ENCODE data around the gene ZC3HAV1L.
"Not testable (repeated sequence)": the region's sequence is repeated elsewhere in the genome, so short reads cannot be mapped to it uniquely, and the experiment has no call there.

Gene ZC3HAV1L

DNA sequence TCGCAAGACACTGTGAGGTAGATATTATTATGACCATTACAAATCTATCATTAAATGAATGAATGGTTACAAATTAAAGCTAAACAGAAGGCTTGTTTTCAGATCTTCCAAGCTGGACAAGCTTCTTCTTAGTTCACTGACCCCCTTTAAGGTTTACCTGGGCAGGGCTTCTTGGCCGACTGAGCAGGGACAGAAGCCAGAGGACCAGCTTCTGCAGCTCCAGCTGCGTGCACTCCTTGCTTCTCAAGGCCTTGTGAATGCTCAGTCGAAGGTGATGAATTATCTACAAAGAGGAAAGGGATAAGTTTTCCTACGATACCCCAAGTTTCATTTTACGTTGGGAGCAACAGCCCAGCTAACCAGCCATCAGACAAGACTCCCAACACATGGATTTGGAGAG lies 9.3 kb downstream of the ZC3HAV1L start:
- TF ChIP-seq SNAI2 (CRISPR knock-in tag; IDR thresholded peaks at IDR 0.05) (no peak), RARB (CRISPR knock-in tag; IDR thresholded peaks at IDR 0.05) (no peak), POU6F1 (CRISPR knock-in tag; IDR thresholded peaks at IDR 0.05; ENCODE audit: borderline replicate concordance, low read depth) (no peak), ZNF70 (CRISPR knock-in tag; IDR thresholded peaks at IDR 0.05) (no peak), ZNF565 (CRISPR knock-in tag; conservative IDR thresholded peaks at IDR 0.05; ENCODE audit: low read depth) (no peak), ZC3H10 (CRISPR knock-in tag; IDR thresholded peaks at IDR 0.05) (no peak), CSDC2 (CRISPR knock-in tag; IDR thresholded peaks at IDR 0.05) (no peak), ESRRG (CRISPR knock-in tag; IDR thresholded peaks at IDR 0.05) (no peak), BACH2 (CRISPR knock-in tag; IDR thresholded peaks at IDR 0.05; ENCODE audit: borderline replicate concordance) (no peak), ZNF8 (CRISPR knock-in tag; IDR thresholded peaks at IDR 0.05) (no peak), ZFP3 (CRISPR knock-in tag; IDR thresholded peaks at IDR 0.05) (no peak)
- TF ChIP-seq, protein P1, sequence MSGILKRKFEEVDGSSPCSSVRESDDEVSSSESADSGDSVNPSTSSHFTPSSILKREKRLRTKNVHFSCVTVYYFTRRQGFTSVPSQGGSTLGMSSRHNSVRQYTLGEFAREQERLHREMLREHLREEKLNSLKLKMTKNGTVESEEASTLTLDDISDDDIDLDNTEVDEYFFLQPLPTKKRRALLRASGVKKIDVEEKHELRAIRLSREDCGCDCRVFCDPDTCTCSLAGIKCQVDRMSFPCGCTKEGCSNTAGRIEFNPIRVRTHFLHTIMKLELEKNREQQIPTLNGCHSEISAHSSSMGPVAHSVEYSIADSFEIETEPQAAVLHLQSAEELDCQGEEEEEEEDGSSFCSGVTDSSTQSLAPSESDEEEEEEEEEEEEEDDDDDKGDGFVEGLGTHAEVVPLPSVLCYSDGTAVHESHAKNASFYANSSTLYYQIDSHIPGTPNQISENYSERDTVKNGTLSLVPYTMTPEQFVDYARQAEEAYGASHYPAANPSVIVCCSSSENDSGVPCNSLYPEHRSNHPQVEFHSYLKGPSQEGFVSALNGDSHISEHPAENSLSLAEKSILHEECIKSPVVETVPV (CRISPR knock-in tag; IDR thresholded peaks at IDR 0.05): no peak
- ATAC-seq: no peak

- ATAC-seq: not testable (repeated sequence)
These were observed 10.0 kb downstream of the ZC3HAV1L start for GRCh38 chr7:139025861-139026260.

- ATAC-seq: peak; percentile 21; the same call in 2 of the 3 replicates
- TF ChIP-seq POU6F1 (CRISPR knock-in tag; IDR thresholded peaks at IDR 0.05; ENCODE audit: borderline replicate concordance, low read depth) (no peak), RARB (CRISPR knock-in tag; IDR thresholded peaks at IDR 0.05) (no peak), GLIS3 (CRISPR knock-in tag; IDR thresholded peaks at IDR 0.05) (no peak), ZC3H10 (CRISPR knock-in tag; IDR thresholded peaks at IDR 0.05) (no peak), ZNF565 (CRISPR knock-in tag; conservative IDR thresholded peaks at IDR 0.05; ENCODE audit: low read depth) (no peak), ZNF70 (CRISPR knock-in tag; IDR thresholded peaks at IDR 0.05) (no peak), OSR1 (CRISPR knock-in tag; IDR thresholded peaks at IDR 0.05) (no peak), ZFP30 (CRISPR knock-in tag; IDR thresholded peaks at IDR 0.05) (no peak), ARNTL (CRISPR knock-in tag; IDR thresholded peaks at IDR 0.05; ENCODE audit: borderline replicate concordance, low read depth) (no peak), ESRRG (CRISPR knock-in tag; IDR thresholded peaks at IDR 0.05) (no peak), TOX (CRISPR knock-in tag; IDR thresholded peaks at IDR 0.05; ENCODE audit: borderline replicate concordance) (no peak), BACH2 (CRISPR knock-in tag; IDR thresholded peaks at IDR 0.05; ENCODE audit: borderline replicate concordance) (no peak), PPARA (CRISPR knock-in tag; IDR thresholded peaks at IDR 0.05; ENCODE audit: borderline replicate concordance) (no peak), ISL1 (CRISPR knock-in tag; IDR thresholded peaks at IDR 0.05) (no peak)
- TF ChIP-seq, protein P2, sequence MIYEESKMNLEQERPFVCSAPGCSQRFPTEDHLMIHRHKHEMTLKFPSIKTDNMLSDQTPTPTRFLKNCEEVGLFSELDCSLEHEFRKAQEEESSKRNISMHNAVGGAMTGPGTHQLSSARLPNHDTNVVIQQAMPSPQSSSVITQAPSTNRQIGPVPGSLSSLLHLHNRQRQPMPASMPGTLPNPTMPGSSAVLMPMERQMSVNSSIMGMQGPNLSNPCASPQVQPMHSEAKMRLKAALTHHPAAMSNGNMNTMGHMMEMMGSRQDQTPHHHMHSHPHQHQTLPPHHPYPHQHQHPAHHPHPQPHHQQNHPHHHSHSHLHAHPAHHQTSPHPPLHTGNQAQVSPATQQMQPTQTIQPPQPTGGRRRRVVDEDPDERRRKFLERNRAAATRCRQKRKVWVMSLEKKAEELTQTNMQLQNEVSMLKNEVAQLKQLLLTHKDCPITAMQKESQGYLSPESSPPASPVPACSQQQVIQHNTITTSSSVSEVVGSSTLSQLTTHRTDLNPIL (CRISPR knock-in tag; IDR thresholded peaks at IDR 0.05; ENCODE audit: low read depth): no peak
These were observed 12.8 kb downstream of the ZC3HAV1L start for GRCh38 chr7:139023076-139023475.

DNA sequence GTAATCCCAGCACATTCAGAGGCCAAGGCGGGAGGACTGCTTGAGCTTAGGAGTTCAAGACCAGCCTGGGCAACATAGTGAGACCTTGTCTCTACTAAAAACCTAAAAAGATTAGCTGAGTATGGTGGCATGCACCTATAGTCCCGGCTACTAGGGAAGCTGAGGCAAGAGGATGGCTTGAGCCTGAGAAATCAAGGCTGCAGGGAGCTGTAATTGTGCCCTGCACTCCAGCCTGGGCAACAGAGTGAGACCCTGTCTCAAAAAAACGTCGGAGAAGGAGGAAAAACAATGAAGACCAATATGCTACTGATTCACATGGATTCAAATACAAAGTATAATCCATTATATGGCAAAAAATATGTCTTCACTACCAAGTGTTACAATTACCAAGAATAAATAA lies 13.6 kb downstream of the ZC3HAV1L start:
- ATAC-seq: no peak
- TF ChIP-seq PPARA (CRISPR knock-in tag; IDR thresholded peaks at IDR 0.05; ENCODE audit: borderline replicate concordance) (no peak), ZNF565 (CRISPR knock-in tag; conservative IDR thresholded peaks at IDR 0.05; ENCODE audit: low read depth) (no peak), ZC3H10 (CRISPR knock-in tag; IDR thresholded peaks at IDR 0.05) (no peak), ZNF70 (CRISPR knock-in tag; IDR thresholded peaks at IDR 0.05) (no peak), ARNTL (CRISPR knock-in tag; IDR thresholded peaks at IDR 0.05; ENCODE audit: borderline replicate concordance, low read depth) (no peak), ZFP3 (CRISPR knock-in tag; IDR thresholded peaks at IDR 0.05) (no peak), OSR1 (CRISPR knock-in tag; IDR thresholded peaks at IDR 0.05) (no peak), RARB (CRISPR knock-in tag; IDR thresholded peaks at IDR 0.05) (no peak), GLIS3 (CRISPR knock-in tag; IDR thresholded peaks at IDR 0.05) (no peak), POU6F1 (CRISPR knock-in tag; IDR thresholded peaks at IDR 0.05; ENCODE audit: borderline replicate concordance, low read depth) (no peak), ZNF8 (CRISPR knock-in tag; IDR thresholded peaks at IDR 0.05) (no peak), BACH2 (CRISPR knock-in tag; IDR thresholded peaks at IDR 0.05; ENCODE audit: borderline replicate concordance) (no peak), TCF4 (CRISPR knock-in tag; IDR thresholded peaks at IDR 0.05; ENCODE audit: borderline replicate concordance) (no peak)
- TF ChIP-seq, protein P2 (CRISPR knock-in tag; IDR thresholded peaks at IDR 0.05; ENCODE audit: low read depth): no peak
- TF ChIP-seq, protein P3, sequence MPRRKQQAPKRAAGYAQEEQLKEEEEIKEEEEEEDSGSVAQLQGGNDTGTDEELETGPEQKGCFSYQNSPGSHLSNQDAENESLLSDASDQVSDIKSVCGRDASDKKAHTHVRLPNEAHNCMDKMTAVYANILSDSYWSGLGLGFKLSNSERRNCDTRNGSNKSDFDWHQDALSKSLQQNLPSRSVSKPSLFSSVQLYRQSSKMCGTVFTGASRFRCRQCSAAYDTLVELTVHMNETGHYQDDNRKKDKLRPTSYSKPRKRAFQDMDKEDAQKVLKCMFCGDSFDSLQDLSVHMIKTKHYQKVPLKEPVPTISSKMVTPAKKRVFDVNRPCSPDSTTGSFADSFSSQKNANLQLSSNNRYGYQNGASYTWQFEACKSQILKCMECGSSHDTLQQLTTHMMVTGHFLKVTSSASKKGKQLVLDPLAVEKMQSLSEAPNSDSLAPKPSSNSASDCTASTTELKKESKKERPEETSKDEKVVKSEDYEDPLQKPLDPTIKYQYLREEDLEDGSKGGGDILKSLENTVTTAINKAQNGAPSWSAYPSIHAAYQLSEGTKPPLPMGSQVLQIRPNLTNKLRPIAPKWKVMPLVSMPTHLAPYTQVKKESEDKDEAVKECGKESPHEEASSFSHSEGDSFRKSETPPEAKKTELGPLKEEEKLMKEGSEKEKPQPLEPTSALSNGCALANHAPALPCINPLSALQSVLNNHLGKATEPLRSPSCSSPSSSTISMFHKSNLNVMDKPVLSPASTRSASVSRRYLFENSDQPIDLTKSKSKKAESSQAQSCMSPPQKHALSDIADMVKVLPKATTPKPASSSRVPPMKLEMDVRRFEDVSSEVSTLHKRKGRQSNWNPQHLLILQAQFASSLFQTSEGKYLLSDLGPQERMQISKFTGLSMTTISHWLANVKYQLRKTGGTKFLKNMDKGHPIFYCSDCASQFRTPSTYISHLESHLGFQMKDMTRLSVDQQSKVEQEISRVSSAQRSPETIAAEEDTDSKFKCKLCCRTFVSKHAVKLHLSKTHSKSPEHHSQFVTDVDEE (CRISPR knock-in tag; IDR thresholded peaks at IDR 0.05): no peak
